LNCaP clone FGC (cell line): Measurements from ENCODE around the gene USP34.
A peak's percentile ranks its signal among the peaks of the same experiment; 100 is the strongest.
"Not testable (repeated sequence)": the region's sequence is repeated elsewhere in the genome, so short reads cannot be mapped to it uniquely, and the experiment has no call there.

Experiments used
- DNase-seq: peaks from one replicate; pipeline ENCODE4 v3.0.0-alpha.2; 2011; ENCODE audit warnings: low read depth
- H3K4me3 ChIP-seq: 2 replicates; pipeline ENCODE4 v1.5.1; 2011; ENCODE audit warnings: mild to moderate bottlenecking, low read depth, low read length, control low read depth
- CTCF ChIP-seq: IDR thresholded peaks from 2 replicates; pipeline ENCODE4 v1.5.1; 2012; ENCODE audit warnings: mild to moderate bottlenecking; ENCODE audit not compliant: control insufficient read depth, insufficient read depth; ENCODE audit errors: extremely low read depth

The USP34 gene

GRCh38 chr2:61469424-61470121 is 1.3 kb downstream of the USP34 start:
- no peak for DNase-seq
- TF ChIP-seq CTCF: no peak

DNA sequence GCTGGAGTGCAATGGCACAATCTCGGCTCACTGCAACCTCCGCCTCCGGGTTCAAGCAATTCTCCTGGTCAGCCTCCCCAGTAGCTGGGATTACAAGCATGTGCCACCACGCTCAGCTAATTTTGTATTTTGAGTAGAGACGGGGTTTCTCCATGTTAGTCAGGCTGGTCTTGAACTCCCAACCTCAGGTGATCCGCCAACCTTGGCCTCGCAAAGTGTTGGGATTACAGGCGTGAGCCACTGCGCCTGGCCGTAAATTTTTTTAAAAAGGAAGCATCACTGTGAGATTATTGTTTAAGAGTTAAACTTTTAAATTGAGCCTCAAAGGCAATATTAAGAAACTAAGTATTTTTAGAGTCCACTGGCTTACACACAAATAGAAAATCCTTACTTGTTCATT is 2.7 kb downstream of the USP34 start:
- H3K4me3 ChIP-seq, DNase-seq: not testable (repeated sequence)

More at GRCh38 chr2:61469424-61470121, 1.3 kb downstream of the USP34 start:
- peak overlapping the region; percentile 66 for H3K4me3 ChIP-seq

DNA sequence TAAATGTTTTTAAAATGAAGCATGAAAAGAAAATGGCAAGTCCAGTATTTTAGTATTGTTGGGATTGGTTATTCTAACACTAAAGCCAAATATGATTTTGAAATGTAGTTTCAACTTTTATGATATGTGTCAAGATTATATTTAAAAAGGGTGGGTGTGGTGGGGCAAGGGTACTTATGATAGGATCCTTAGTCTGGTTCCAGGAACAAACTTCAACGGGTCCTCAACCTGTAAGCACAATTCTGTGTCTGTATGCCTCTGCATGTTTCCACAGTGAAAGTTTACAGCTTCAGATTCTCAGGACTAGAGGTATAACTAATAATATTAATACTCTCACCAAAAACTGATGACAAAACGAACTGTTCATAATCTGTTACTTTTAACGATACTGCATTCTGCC is 5.8 kb downstream of the USP34 start:
- no peak overlapping the region for H3K4me3 ChIP-seq

DNA sequence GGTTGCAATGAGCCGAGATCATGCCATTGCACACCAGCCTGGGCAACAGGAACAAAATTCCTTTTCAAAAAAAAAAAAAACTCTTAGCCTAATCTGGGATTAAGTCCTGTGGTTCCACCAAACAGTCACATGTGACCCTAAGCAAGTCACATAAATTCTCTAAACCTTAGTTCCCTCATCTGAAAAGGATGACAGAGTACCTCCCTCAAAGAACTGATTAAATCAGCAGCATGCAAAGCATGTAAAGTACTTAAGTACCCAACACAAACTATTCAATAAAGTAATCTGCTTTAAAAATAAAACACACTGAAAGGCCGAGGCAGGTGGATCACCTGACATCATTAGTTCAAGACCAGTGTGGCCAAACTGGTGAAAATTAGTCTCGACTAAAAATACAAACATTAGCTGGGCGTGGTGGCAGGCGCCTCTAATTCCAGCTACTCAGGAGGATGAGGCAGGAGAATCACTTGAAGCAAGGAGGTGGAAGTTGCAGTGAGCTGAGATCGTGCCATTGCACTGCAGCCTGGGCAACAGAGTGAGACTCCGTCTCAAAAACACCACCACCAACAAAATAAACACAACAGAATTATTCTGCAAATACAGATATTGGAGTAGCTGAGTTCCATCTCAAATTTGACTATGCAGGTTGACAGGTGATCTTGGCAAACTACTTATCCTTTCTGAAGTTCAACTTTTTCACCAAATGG is 7.0 kb downstream of the USP34 start:
- no peak overlapping the region for H3K4me3 ChIP-seq
- no peak for TF ChIP-seq CTCF
- no peak for DNase-seq

More for the DNA sequence above, 5.8 kb downstream of the USP34 start:
- no peak for TF ChIP-seq CTCF
- no peak for DNase-seq

DNA sequence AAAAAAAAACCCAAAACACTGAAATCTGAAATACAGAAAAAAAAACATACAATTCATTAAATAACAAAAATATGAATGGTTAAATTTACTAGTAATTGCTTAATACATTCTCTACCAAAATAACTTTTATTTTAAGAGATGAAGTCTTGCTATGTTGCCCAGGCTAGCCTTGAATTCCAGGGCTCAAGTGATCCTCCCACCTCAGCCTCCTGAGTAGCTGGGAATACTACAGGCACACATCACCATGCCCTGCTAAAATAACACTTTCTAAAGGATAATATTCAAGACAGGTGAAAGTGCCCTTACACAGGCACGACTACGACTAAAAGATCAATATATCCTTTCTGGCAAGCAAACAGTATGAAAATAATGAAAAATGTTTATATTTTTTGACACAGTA is 9.5 kb downstream of the USP34 start:
- H3K4me3 ChIP-seq: no peak overlapping the region
- no peak for TF ChIP-seq CTCF
- no peak for DNase-seq

GRCh38 chr2:61460163-61460562 is 10.7 kb downstream of the USP34 start:
- TF ChIP-seq CTCF: no peak
- DNase-seq: no peak
- no peak overlapping the region for H3K4me3 ChIP-seq

GRCh38 chr2:61456746-61457420 is 14.0 kb downstream of the USP34 start:
- no peak for DNase-seq
- TF ChIP-seq CTCF: no peak
- no peak overlapping the region for H3K4me3 ChIP-seq
